GM19351 (cell line): ENCODE measurements around the gene SRRM2.

Source experiments
- ATAC-seq: cut with Tn5 transposase; IDR thresholded peaks from one replicate; pipeline ENCODE4 v1.9.1; 2021; ENCODE audit warnings: mild to moderate bottlenecking, moderate library complexity; ENCODE audit not compliant: unreplicated experiment

Gene SRRM2

DNA sequence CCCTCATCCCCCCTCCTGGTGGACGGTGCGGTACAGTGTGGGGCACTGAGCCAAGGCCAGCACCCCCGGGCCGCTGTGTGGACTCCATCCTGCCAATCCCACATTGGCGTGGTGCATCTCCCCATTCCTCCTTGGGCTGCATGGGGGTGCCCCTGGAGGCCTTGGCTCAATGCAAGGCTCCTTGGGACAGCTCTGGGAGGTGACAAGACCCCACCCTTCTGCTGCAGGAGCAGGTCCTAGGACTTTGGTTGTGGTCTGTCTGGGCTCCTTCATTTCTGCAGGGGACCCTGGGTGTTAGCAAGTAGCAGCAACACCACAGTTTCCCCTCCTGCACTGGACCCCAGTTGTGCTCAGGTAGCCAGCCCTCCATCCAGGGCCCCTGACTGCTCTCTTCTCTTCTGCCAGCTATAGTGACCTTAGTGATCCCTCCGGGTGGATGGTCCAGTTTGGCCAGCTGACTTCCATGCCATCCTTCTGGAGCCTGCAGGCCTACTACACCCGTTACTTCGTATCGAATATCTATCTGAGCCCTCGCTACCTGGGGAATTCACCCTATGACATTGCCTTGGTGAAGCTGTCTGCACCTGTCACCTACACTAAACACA lies 65.9 kb downstream of the SRRM2 start:
- ATAC-seq, result no peak

DNA sequence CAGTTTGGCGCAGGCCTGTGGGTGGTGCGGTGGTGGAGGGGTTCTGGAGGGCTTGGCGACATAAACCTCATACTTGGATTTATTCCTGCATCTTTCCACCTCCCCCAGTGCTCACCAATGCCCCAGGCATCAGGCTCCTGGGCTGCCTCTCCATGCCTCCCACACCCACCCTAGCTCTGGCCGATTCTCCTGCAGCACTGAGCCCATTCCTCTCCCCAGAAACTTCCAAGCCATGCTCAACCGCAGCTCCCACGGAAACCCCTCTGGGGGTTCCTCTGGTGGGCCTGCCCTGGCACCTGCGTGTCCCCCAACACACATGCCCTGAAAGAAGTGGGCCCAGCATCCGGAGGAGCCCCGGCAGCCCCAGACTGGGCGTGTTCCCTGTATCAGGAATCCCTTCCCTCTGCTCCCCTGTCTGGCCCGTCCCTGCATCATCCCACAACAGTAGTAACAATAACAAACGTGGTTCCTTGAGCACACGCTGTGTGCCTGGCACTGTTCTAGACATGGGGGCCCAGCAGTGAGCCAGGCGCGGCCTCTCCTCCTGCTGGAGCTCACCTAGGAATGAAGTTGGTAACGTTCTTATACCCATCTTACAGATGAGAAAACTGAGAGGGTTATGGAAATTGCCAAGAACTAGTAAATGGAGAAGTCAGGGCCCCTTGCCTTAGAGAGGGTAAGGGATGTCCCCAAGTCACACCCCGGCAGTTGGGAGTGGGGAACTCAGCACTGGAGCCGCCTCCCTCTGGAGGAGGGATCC lies 66.9 kb downstream of the SRRM2 start:
- ATAC-seq, result no peak

GRCh38 chr16:2819939-2820835 lies 67.7 kb downstream of the SRRM2 start:
- no peak for ATAC-seq
